OCI-LY7 (cell line): ENCODE results near the gene TNFAIP8.

ENCODE experiments used
- CTCF ChIP-seq: fragments of 200-600 bp; sonication (generic); conservative IDR thresholded peaks from 2 replicates; pipeline ENCODE4 v1.5.1; 2014; ENCODE audit warnings: mild to moderate bottlenecking, antibody characterized with exemption, low read length, moderate library complexity, mixed read lengths
- EZH2phosphoT487 ChIP-seq: fragments of 200-600 bp; sonication (generic); IDR thresholded peaks from 2 replicates; pipeline ENCODE4 v1.6.1; 2018; ENCODE audit warnings: low read depth, borderline replicate concordance, mild to moderate bottlenecking, mixed run types, antibody characterized with exemption, low read length, moderate library complexity, mixed read lengths

GRCh38 chr5:119346394-119346793 is 9.4 kb upstream of the TNFAIP8 start:
- TF ChIP-seq CTCF (no peak), EZH2phosphoT487 (no peak)
